Caco-2 (cell line): ENCODE data around the gene PDZD8. TPM values are rescaled to one million over a fixed set of nuclear protein-coding genes. Genes with fewer than 3 reads are reported as not detected.

ENCODE experiments used
- BruUV-seq: library from RNA; stranded (reverse); fragments of 400-500 nt; replicated peaks from 2 replicates; lab custom pipeline; 2021; lab: Mats Ljungman, UMichigan
- CTCF ChIA-PET: fragments of 300-600 bp; sonication (Branson Sonifier 250); formaldehyde crosslinking; loops from one replicate; lab custom pipeline; 2022; ENCODE audit warnings: antibody characterized with exemption; lab: Charles Lee
- POLR2A ChIA-PET: fragments of 300-600 bp; sonication (Branson Sonifier 250); formaldehyde crosslinking; loops from one replicate; lab custom pipeline; 2022; ENCODE audit warnings: antibody characterized with exemption; lab: Charles Lee
- DNase-seq, 2 experiments: peaks; one replicate each; pipeline versions ENCODE4 v3.0.0 to v3.0.0-alpha.2; 2020 to 2022
- H3K27me3 ChIP-seq: replicated peaks from 2 replicates; pipeline ENCODE4 v1.6.0; 2011; ENCODE audit warnings: low read length; ENCODE audit not compliant: control insufficient read depth, insufficient read depth
- H3K36me3 ChIP-seq: 2 replicates; pipeline ENCODE4 v1.5.1; 2011; ENCODE audit warnings: low read length; ENCODE audit not compliant: control insufficient read depth, insufficient read depth
- H3K4me1 ChIP-seq: fragments of 250-450 bp; sonication (Bioruptor Pico); 2 replicates; pipeline ENCODE4 v1.5.1; 2020; ENCODE audit warnings: mild to moderate bottlenecking
- H3K4me3 ChIP-seq: 2 replicates; pipeline ENCODE4 v1.5.1; 2011; ENCODE audit warnings: low read depth, mild to moderate bottlenecking, control low read depth, low read length
- H3K9me3 ChIP-seq: fragments of 250-450 bp; sonication (Bioruptor Pico); 2 replicates; pipeline ENCODE4 v1.5.1; 2020; ENCODE audit warnings: mild to moderate bottlenecking, moderate library complexity
- H3K27ac Mint-ChIP-seq: one replicate; pipeline ENCODE4 v1.8.0; 2022; ENCODE audit warnings: mixed read lengths; ENCODE audit not compliant: unreplicated experiment
- H3K27me3 Mint-ChIP-seq: one replicate; pipeline ENCODE4 v1.8.0; 2022; ENCODE audit warnings: mixed read lengths; ENCODE audit not compliant: insufficient read depth, unreplicated experiment
- H3K36me3 Mint-ChIP-seq: one replicate; pipeline ENCODE4 v1.8.0; 2022; ENCODE audit warnings: mild to moderate bottlenecking, mixed read lengths; ENCODE audit not compliant: insufficient read depth, unreplicated experiment
- H3K4me1 Mint-ChIP-seq: one replicate; pipeline ENCODE4 v1.8.0; 2022; ENCODE audit warnings: low read depth, mixed read lengths; ENCODE audit not compliant: unreplicated experiment
- H3K4me3 Mint-ChIP-seq: one replicate; pipeline ENCODE4 v1.8.0; 2022; ENCODE audit warnings: mild to moderate bottlenecking, moderate library complexity, mixed read lengths; ENCODE audit not compliant: unreplicated experiment
- H3K9me3 Mint-ChIP-seq: one replicate; pipeline ENCODE4 v1.8.0; 2022; ENCODE audit warnings: mixed read lengths; ENCODE audit not compliant: unreplicated experiment
- intact Hi-C: fragments of 100-400 bp; cut with micrococcal nuclease; formaldehyde crosslinking; loops from one replicate; pipeline ENCODE4 v1.10.0; 2022; ENCODE audit not compliant: unreplicated experiment
- total RNA-seq: library from RNA; stranded (reverse); gene quantifications from 2 replicates; pipeline ENCODE4 v1.2.3, GENCODE V29; 2022
- TF ChIP-seq, protein P1 (sequence below), 2 experiments: fragments of 200-600 bp in 1 of 2; IDR thresholded peaks; 1 replicate in 1 of 2; 2 replicates in 1 of 2; pipeline versions ENCODE4 v1.5.1 to v1.8.0; 2011 to 2022; ENCODE audit warnings: antibody characterized with exemption in 1 of 2, control low read depth in 1 of 2, inconsistent platforms in 1 of 2, low read depth in 1 of 2, low read length in 1 of 2, mild to moderate bottlenecking in 1 of 2, moderate library complexity in 1 of 2; ENCODE audit not compliant: insufficient read depth in 1 of 2, severe bottlenecking in 1 of 2, unreplicated experiment in 1 of 2

The PDZD8 gene
- total RNA-seq, 1 experiment from 2014 or later: 49.4 TPM

DNA sequence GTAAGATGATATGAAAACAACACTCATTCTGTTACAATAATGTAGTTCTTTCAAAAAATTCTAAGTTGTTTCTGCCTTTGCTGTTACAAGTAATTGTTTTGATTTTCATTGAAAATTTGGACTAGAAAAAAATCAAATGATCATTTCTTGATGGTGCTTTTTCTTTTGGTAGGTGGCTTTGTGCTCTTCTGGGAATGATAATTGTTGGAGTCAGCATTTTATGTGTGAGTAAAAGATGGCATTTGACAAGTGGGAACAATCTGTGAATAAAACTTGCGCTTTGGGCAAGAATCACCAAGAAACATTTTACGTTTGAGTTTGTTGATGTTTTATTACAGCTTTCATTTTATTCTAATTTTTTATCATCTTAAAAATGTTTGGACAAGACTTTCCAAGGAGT, 108.4 kb downstream of the PDZD8 start:
- H3K27ac Mint-ChIP-seq: no peak overlapping the region

GRCh38 chr10:117266400-117266799, 108.8 kb downstream of the PDZD8 start:
- no TSS peak for BruUV-seq
- no peak overlapping the region for H3K27ac Mint-ChIP-seq
- POLR2A ChIA-PET: interaction anchor here (0.6 kb wide), 1 partner anchor 9 kb away, joined by 3 read pairs; no protein-coding TSS in a partner anchor

More for the DNA sequence above, 108.4 kb downstream of the PDZD8 start:
- H3K4me1 Mint-ChIP-seq: peaks cover 10% of the 10 kb centered on the region
- CTCF ChIA-PET: no interaction called here
- no peaks in the 10 kb centered on the region for H3K36me3 ChIP-seq
- BruUV-seq: no TSS peak
- intact Hi-C loops: no loop called here
- no peaks in the 10 kb centered on the region for H3K9me3 Mint-ChIP-seq
- TF ChIP-seq, protein P1, sequence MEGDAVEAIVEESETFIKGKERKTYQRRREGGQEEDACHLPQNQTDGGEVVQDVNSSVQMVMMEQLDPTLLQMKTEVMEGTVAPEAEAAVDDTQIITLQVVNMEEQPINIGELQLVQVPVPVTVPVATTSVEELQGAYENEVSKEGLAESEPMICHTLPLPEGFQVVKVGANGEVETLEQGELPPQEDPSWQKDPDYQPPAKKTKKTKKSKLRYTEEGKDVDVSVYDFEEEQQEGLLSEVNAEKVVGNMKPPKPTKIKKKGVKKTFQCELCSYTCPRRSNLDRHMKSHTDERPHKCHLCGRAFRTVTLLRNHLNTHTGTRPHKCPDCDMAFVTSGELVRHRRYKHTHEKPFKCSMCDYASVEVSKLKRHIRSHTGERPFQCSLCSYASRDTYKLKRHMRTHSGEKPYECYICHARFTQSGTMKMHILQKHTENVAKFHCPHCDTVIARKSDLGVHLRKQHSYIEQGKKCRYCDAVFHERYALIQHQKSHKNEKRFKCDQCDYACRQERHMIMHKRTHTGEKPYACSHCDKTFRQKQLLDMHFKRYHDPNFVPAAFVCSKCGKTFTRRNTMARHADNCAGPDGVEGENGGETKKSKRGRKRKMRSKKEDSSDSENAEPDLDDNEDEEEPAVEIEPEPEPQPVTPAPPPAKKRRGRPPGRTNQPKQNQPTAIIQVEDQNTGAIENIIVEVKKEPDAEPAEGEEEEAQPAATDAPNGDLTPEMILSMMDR (IDR thresholded peaks at IDR 0.05; ENCODE audit: insufficient read depth in 1 of 2, low read depth in 1 of 2, low read length in 1 of 2, severe bottlenecking in 1 of 2, unreplicated experiment in 1 of 2): no peak
- no peaks in the 10 kb centered on the region for H3K27me3 ChIP-seq
- POLR2A ChIA-PET: interaction anchor here (0.6 kb wide), 1 partner anchor 9 kb away, joined by 3 read pairs; no protein-coding TSS in a partner anchor
- no peak overlapping the region for H3K4me3 ChIP-seq
- no peaks in the 10 kb centered on the region for H3K36me3 Mint-ChIP-seq
- H3K9me3 ChIP-seq: no peaks in the 10 kb centered on the region
- no peak overlapping the region for H3K4me3 Mint-ChIP-seq
- DNase-seq: no peak
- H3K27me3 Mint-ChIP-seq: no peaks in the 10 kb centered on the region
- H3K4me1 ChIP-seq: 0 out of 2 replicates have a peak, but pooled peaks cover 3% of the 10 kb centered on the region

DNA sequence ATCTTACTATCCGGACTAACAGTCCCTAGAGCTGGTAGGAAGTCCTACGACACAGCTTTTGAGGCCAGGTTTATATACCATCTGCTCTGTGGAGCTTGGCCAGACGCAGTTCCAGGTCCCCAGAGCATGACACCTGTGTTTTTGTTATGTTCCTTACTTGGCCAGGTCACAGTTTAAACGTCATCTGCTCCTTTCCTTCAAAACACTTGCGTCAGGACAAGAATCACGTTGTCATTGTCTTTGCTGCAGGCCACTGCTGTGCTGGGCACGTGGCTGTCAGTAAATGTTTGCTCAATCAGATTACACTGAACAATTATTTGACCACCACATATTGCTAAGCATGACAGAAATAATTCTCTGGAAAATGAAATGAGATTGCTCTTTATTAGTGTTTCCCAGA, 110.5 kb downstream of the PDZD8 start:
- no TSS peak for BruUV-seq
- peaks cover 5% of the 10 kb centered on the region for H3K4me1 Mint-ChIP-seq
- TF ChIP-seq, protein P1 (IDR thresholded peaks at IDR 0.05; ENCODE audit: insufficient read depth in 1 of 2, low read depth in 1 of 2, low read length in 1 of 2, severe bottlenecking in 1 of 2, unreplicated experiment in 1 of 2): no peak
- Histone ChIP-seq H3K4me3 (no peak overlapping the region), H3K4me1 (no peaks in the 10 kb centered on the region), H3K9me3 (no peaks in the 10 kb centered on the region), H3K36me3 (no peaks in the 10 kb centered on the region), H3K27me3 (no peaks in the 10 kb centered on the region)
- CTCF ChIA-PET: interaction anchor here (1.3 kb wide), 1 partner anchor 55 kb away, joined by 3 read pairs; no protein-coding TSS in a partner anchor
- H3K27me3 Mint-ChIP-seq: peaks cover 2% of the 10 kb centered on the region
- POLR2A ChIA-PET: no interaction called here
- no peaks in the 10 kb centered on the region for H3K9me3 Mint-ChIP-seq
- no peak overlapping the region for H3K27ac Mint-ChIP-seq
- H3K4me3 Mint-ChIP-seq: no peak overlapping the region
- no peak for DNase-seq
- intact Hi-C loops: no loop called here
- no peaks in the 10 kb centered on the region for H3K36me3 Mint-ChIP-seq

More at GRCh38 chr10:117266400-117266799, 108.8 kb downstream of the PDZD8 start:
- Mint-ChIP-seq H3K9me3 (no peaks in the 10 kb centered on the region), H3K4me3 (no peak overlapping the region), H3K36me3 (no peaks in the 10 kb centered on the region), H3K4me1 (peaks cover 6% of the 10 kb centered on the region), H3K27me3 (no peaks in the 10 kb centered on the region)
- intact Hi-C loops: no loop called here
- H3K4me3 ChIP-seq: no peak overlapping the region
- H3K27me3 ChIP-seq: no peaks in the 10 kb centered on the region
- CTCF ChIA-PET: interaction anchor here (0.7 kb wide), 1 partner anchor 50 kb away, joined by 4 read pairs; no protein-coding TSS in a partner anchor
- no peaks in the 10 kb centered on the region for H3K36me3 ChIP-seq
- TF ChIP-seq, protein P1 (IDR thresholded peaks at IDR 0.05; ENCODE audit: insufficient read depth in 1 of 2, low read depth in 1 of 2, low read length in 1 of 2, severe bottlenecking in 1 of 2, unreplicated experiment in 1 of 2): no peak
- no peaks in the 10 kb centered on the region for H3K9me3 ChIP-seq
- no peak for DNase-seq
- H3K4me1 ChIP-seq: 0 out of 2 replicates have a peak, but pooled peaks cover under 1% of the 10 kb centered on the region
